K562 (cell line): ENCODE measurements around the gene PCBP4. TPM values are rescaled to one million over a fixed set of nuclear protein-coding genes. Genes with fewer than 3 reads are reported as not detected.

ENCODE experiments used
- ARID3A ChIP-seq: IDR thresholded peaks from 2 replicates; pipeline ENCODE4 v1.6.1; 2012; ENCODE audit warnings: low read depth, low read length, improper control_type of control experiment, borderline replicate concordance
- ETV1 ChIP-seq: fragments of 450-650 bp; conservative IDR thresholded peaks from 2 replicates; pipeline ENCODE4 v1.6.1; 2016; ENCODE audit warnings: missing genetic modification characterization, control low read depth, low read depth, missing compliant biosample characterization
- FOXJ3 ChIP-seq: sonication (generic); formaldehyde crosslinking; IDR thresholded peaks from 2 replicates; pipeline ENCODE4 v1.4.0; 2020; ENCODE audit warnings: mild to moderate bottlenecking, missing genetic modification reagents
- JUNB ChIP-seq: fragments of 450-650 bp; formaldehyde crosslinking; conservative IDR thresholded peaks from 2 replicates; pipeline ENCODE4 v1.4.0; 2020; ENCODE audit warnings: mild to moderate bottlenecking
- MEIS2 ChIP-seq: fragments of 450-650 bp; IDR thresholded peaks from 2 replicates; pipeline ENCODE4 v1.6.1; 2014; ENCODE audit warnings: mild to moderate bottlenecking; ENCODE audit not compliant: partially characterized antibody
- NCOA4 ChIP-seq: fragments of 450-650 bp; IDR thresholded peaks from 2 replicates; pipeline ENCODE4 v1.6.1; 2018; ENCODE audit warnings: mild to moderate bottlenecking; ENCODE audit not compliant: partially characterized antibody
- POLR2H ChIP-seq: IDR thresholded peaks from 2 replicates; pipeline ENCODE4 v1.6.1; 2016; ENCODE audit warnings: missing genetic modification characterization, low read depth, mild to moderate bottlenecking, control low read depth, missing compliant biosample characterization, moderate library complexity
- POU5F1 ChIP-seq: fragments of 150-350 bp; IDR thresholded peaks from 2 replicates; pipeline ENCODE4 v1.6.1; 2014; ENCODE audit warnings: borderline replicate concordance, low read length, low read depth, mild to moderate bottlenecking; ENCODE audit not compliant: partially characterized antibody
- PURB ChIP-seq: sonication (generic); formaldehyde crosslinking; IDR thresholded peaks from 2 replicates; pipeline ENCODE4 v1.9.0; 2021; ENCODE audit warnings: low read depth, mild to moderate bottlenecking, missing genetic modification reagents
- RERE ChIP-seq: sonication (generic); formaldehyde crosslinking; IDR thresholded peaks from 2 replicates; pipeline ENCODE4 v1.8.0; 2023; ENCODE audit warnings: missing genetic modification reagents, mild to moderate bottlenecking, borderline replicate concordance
- XRCC5 ChIP-seq: fragments of 200-400 bp; formaldehyde crosslinking; IDR thresholded peaks from 2 replicates; pipeline ENCODE4 v1.6.1; 2017; ENCODE audit warnings: low read depth, mild to moderate bottlenecking, low read length
- ZNF57 ChIP-seq: fragments of 450-650 bp; formaldehyde crosslinking; IDR thresholded peaks from 2 replicates; pipeline ENCODE4 v1.4.0; 2020; ENCODE audit warnings: mild to moderate bottlenecking, moderate library complexity
- ZNF785 ChIP-seq: fragments of 250-450 bp; sonication (Bioruptor Pico); IDR thresholded peaks from 2 replicates; pipeline ENCODE4 v1.4.0; 2020; ENCODE audit warnings: mild to moderate bottlenecking
- polyA plus RNA-seq, 8 experiments: library from polyadenylated mRNA; depleted of rRNA in 4 of 8; stranded (reverse) in 5 of 8; unstranded in 3 of 8; fragments of >200 nt; fragmentation: Nextera tagmentation in 2 of 8; fragmentation: Illumina TruSeq in 1 of 8; extraction: Ambion mirVana in 2 of 8; extraction: Trizol in 1 of 8; gene quantifications; 2 replicates each; pipeline versions ENCODE4 v1.2.1 to v1.2.3, GENCODE V29; 2011 to 2014; ENCODE audit warnings: inconsistent platforms in 1 of 8, missing spikeins in 1 of 8
- total RNA-seq, 7 experiments: library from RNA; depleted of rRNA in 6 of 7; stranded (reverse); fragments of >200 nt in 6 of 7; fragmentation: Illumina TruSeq in 2 of 7; extraction: Trizol in 2 of 7; gene quantifications; 2 replicates each; pipeline versions ENCODE4 v1.2.1 to v1.2.3, GENCODE V29; 2011 to 2021; ENCODE audit warnings: low replicate concordance in 1 of 7
- TF ChIP-seq, protein P1 (sequence below): sonication (generic); formaldehyde crosslinking; IDR thresholded peaks from 2 replicates; pipeline ENCODE4 v1.8.1; 2023; ENCODE audit warnings: mild to moderate bottlenecking, missing genetic modification reagents
- TF ChIP-seq, protein P2 (sequence below): fragments of 250-450 bp; sonication (Bioruptor Pico); IDR thresholded peaks from 2 replicates; pipeline ENCODE4 v1.4.0; 2020; ENCODE audit warnings: mild to moderate bottlenecking, moderate library complexity, borderline replicate concordance

PCBP4 gene
- total and polyA plus RNA-seq, 9 of the 15 experiments (the other 6 are each of a cell fraction or from before 2014, with no cell fraction given), result 0.06 to 5.8 (median 2.6) TPM

- no peak for TF ChIP-seq XRCC5
- TF ChIP-seq RERE (CRISPR knock-in tag), result 0 out of 2 replicates have a peak, but pooled peaks have one; percentile 28
- TF ChIP-seq POU5F1, result no peak
- TF ChIP-seq MEIS2, result peak; percentile 42
- no peak for TF ChIP-seq FOXJ3 (CRISPR knock-in tag)
- TF ChIP-seq, protein P1, sequence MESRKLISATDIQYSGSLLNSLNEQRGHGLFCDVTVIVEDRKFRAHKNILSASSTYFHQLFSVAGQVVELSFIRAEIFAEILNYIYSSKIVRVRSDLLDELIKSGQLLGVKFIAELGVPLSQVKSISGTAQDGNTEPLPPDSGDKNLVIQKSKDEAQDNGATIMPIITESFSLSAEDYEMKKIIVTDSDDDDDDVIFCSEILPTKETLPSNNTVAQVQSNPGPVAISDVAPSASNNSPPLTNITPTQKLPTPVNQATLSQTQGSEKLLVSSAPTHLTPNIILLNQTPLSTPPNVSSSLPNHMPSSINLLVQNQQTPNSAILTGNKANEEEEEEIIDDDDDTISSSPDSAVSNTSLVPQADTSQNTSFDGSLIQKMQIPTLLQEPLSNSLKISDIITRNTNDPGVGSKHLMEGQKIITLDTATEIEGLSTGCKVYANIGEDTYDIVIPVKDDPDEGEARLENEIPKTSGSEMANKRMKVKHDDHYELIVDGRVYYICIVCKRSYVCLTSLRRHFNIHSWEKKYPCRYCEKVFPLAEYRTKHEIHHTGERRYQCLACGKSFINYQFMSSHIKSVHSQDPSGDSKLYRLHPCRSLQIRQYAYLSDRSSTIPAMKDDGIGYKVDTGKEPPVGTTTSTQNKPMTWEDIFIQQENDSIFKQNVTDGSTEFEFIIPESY (CRISPR knock-in tag), result no peak
- no peak for TF ChIP-seq ZNF57 (CRISPR knock-in tag)
- TF ChIP-seq PURB (CRISPR knock-in tag), result no peak
- TF ChIP-seq, protein P2, sequence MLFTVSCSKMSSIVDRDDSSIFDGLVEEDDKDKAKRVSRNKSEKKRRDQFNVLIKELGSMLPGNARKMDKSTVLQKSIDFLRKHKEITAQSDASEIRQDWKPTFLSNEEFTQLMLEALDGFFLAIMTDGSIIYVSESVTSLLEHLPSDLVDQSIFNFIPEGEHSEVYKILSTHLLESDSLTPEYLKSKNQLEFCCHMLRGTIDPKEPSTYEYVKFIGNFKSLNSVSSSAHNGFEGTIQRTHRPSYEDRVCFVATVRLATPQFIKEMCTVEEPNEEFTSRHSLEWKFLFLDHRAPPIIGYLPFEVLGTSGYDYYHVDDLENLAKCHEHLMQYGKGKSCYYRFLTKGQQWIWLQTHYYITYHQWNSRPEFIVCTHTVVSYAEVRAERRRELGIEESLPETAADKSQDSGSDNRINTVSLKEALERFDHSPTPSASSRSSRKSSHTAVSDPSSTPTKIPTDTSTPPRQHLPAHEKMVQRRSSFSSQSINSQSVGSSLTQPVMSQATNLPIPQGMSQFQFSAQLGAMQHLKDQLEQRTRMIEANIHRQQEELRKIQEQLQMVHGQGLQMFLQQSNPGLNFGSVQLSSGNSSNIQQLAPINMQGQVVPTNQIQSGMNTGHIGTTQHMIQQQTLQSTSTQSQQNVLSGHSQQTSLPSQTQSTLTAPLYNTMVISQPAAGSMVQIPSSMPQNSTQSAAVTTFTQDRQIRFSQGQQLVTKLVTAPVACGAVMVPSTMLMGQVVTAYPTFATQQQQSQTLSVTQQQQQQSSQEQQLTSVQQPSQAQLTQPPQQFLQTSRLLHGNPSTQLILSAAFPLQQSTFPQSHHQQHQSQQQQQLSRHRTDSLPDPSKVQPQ, result no peak
- no peak for TF ChIP-seq POLR2H (tag)
- TF ChIP-seq NCOA4, result no peak
- TF ChIP-seq JUNB (CRISPR knock-in tag), result no peak
- peak; percentile 73 for TF ChIP-seq ETV1 (tag)
- TF ChIP-seq ARID3A, result no peak
- TF ChIP-seq ZNF785 (CRISPR knock-in tag), result no peak
Observed at GRCh38 chr3:51982838-51983577, 15.8 kb upstream of the PCBP4 start, which contains the start of gene ACY1 (continued).
